Osteocyte (in vitro differentiated cells): ENCODE data around the gene CSTB. TPM values are rescaled to one million over a fixed set of nuclear protein-coding genes. Genes with fewer than 3 reads are reported as not detected.

Source experiments
- DNase-seq: peaks from one replicate; pipeline ENCODE4 v3.0.0; 2021; ENCODE audit warnings: mixed read lengths; ENCODE audit not compliant: unreplicated experiment; ENCODE audit errors: extremely low spot score
- H3K27ac Mint-ChIP-seq: one replicate; pipeline ENCODE4 v1.8.0; 2021; ENCODE audit warnings: mild to moderate bottlenecking, mixed read lengths; ENCODE audit not compliant: unreplicated experiment
- H3K27me3 Mint-ChIP-seq: one replicate; pipeline ENCODE4 v1.8.0; 2021; ENCODE audit warnings: mixed read lengths; ENCODE audit not compliant: unreplicated experiment
- H3K36me3 Mint-ChIP-seq: one replicate; pipeline ENCODE4 v1.8.0; 2021; ENCODE audit warnings: mixed read lengths; ENCODE audit not compliant: unreplicated experiment
- H3K4me1 Mint-ChIP-seq: one replicate; pipeline ENCODE4 v1.8.0; 2021; ENCODE audit warnings: mixed read lengths; ENCODE audit not compliant: unreplicated experiment
- H3K4me3 Mint-ChIP-seq: one replicate; pipeline ENCODE4 v1.8.0; 2021; ENCODE audit warnings: mild to moderate bottlenecking, moderate library complexity, mixed read lengths; ENCODE audit not compliant: unreplicated experiment
- H3K9me3 Mint-ChIP-seq: one replicate; pipeline ENCODE4 v1.8.0; 2021; ENCODE audit warnings: mixed read lengths; ENCODE audit not compliant: unreplicated experiment
- total RNA-seq: library from RNA; stranded (reverse); gene quantifications from 2 replicates; pipeline ENCODE4 v1.2.1, GENCODE V29; 2021
- TF ChIP-seq, protein P1 (sequence below): fragments of 200-600 bp; sonication (generic); IDR thresholded peaks from 2 replicates; pipeline ENCODE4 v1.5.0; 2021; ENCODE audit warnings: antibody characterized with exemption, mild to moderate bottlenecking, moderate library complexity

Gene CSTB
- total RNA-seq, 1 donor from 2014 or later = 59.1 TPM

DNA sequence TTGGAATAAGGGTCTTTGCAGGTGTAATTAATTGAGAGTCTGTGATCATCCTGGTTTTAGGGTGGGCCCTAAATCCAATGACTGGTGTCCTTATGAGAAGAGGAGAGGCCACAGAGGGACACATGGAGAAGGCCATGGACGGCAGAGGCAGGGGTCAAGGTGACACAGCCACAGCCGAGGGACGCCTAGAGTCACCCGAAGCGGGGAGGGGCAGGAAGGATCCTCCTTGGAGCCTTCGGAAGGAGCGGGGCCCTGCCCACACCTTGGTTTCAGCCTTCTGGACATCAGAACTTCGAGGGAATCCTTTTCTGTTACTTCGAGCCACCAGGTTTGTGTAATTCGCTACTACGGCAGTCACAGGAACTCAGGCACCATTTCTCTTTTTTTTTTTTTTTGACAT lies 44.4 kb upstream of the CSTB start:
- H3K9me3 Mint-ChIP-seq = peaks cover 7% of the 10 kb centered on the region
- TF ChIP-seq, protein P1, sequence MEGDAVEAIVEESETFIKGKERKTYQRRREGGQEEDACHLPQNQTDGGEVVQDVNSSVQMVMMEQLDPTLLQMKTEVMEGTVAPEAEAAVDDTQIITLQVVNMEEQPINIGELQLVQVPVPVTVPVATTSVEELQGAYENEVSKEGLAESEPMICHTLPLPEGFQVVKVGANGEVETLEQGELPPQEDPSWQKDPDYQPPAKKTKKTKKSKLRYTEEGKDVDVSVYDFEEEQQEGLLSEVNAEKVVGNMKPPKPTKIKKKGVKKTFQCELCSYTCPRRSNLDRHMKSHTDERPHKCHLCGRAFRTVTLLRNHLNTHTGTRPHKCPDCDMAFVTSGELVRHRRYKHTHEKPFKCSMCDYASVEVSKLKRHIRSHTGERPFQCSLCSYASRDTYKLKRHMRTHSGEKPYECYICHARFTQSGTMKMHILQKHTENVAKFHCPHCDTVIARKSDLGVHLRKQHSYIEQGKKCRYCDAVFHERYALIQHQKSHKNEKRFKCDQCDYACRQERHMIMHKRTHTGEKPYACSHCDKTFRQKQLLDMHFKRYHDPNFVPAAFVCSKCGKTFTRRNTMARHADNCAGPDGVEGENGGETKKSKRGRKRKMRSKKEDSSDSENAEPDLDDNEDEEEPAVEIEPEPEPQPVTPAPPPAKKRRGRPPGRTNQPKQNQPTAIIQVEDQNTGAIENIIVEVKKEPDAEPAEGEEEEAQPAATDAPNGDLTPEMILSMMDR = no peak
- H3K4me3 Mint-ChIP-seq = no peak overlapping the region
- H3K27me3 Mint-ChIP-seq = no peaks in the 10 kb centered on the region
- no peaks in the 10 kb centered on the region for H3K36me3 Mint-ChIP-seq
- no peak overlapping the region for H3K27ac Mint-ChIP-seq
- DNase-seq = no peak
- H3K4me1 Mint-ChIP-seq = peaks cover 3% of the 10 kb centered on the region

DNA sequence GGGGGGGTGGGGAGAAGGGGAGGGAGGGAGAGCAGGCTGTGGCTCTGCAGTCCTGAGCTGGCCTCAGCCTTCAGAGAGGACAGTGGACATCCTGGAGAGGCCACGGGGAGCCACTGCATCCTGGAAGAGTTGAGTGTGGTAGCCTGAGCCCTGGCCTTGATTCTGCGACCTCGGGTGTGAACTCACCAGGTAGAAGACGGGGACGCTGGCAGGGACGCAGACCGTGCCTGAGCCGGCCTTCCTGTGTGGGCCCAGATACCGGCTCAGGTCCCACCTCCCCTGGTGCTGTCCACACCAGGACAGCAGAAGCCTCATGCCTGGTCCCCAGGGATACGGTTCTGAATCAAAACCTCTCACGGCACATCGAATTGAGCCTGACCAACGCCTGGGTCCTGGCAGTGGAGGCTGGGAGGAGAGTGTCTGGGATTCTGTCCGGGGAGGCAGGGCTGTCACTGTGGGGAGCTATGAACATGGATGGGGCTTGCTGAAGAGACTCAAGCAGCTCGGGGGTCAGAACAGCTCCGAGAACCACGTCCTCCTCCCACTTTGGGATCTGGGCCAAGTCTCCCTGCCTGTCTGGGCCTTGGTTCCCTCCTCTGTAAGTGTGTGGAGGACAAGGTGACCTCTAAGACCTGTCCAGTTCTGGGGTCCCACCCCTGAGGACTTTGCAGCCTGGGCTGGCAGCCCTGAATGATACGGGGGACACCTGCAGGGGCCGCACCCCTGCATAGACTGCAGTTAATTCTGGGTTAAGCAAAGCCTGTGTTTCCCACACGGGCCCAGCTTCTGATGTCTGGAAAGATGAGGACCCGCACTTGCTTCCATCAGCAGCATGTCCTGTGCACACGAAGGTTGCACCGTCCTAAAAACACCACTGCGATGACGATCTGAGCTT lies 43.6 kb upstream of the CSTB start:
- Mint-ChIP-seq H3K36me3 (no peaks in the 10 kb centered on the region), H3K4me1 (peaks cover 5% of the 10 kb centered on the region), H3K9me3 (peaks cover 7% of the 10 kb centered on the region), H3K27me3 (no peaks in the 10 kb centered on the region), H3K4me3 (no peak overlapping the region), H3K27ac (no peak overlapping the region)
- no peak for DNase-seq
- TF ChIP-seq, protein P1 = no peak

DNA sequence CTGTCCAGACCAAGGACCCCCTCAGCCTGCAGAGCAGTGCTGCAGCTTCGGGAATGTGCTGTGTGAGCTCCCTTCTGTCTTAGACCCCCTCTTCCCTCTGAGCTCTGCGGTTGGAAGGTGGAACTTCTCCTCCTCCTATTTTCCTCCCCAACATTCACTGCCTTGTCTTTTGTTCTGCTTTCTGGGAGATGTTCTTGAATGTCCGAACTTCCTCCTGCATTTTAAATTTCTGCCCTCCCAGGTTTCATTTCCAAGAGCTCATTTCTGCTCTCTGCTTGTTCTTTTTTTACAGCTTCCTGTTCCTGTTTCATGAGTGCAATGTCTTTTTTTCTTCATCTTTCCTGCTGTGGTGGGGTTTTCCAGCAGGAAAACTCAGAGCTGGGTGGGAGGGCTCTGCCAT lies 42.6 kb upstream of the CSTB start:
- TF ChIP-seq, protein P1 = no peak
- Mint-ChIP-seq H3K9me3 (peaks cover 7% of the 10 kb centered on the region), H3K27me3 (no peaks in the 10 kb centered on the region), H3K36me3 (no peaks in the 10 kb centered on the region), H3K4me3 (no peak overlapping the region), H3K27ac (no peak overlapping the region), H3K4me1 (peaks cover 2% of the 10 kb centered on the region)
- no peak for DNase-seq

DNA sequence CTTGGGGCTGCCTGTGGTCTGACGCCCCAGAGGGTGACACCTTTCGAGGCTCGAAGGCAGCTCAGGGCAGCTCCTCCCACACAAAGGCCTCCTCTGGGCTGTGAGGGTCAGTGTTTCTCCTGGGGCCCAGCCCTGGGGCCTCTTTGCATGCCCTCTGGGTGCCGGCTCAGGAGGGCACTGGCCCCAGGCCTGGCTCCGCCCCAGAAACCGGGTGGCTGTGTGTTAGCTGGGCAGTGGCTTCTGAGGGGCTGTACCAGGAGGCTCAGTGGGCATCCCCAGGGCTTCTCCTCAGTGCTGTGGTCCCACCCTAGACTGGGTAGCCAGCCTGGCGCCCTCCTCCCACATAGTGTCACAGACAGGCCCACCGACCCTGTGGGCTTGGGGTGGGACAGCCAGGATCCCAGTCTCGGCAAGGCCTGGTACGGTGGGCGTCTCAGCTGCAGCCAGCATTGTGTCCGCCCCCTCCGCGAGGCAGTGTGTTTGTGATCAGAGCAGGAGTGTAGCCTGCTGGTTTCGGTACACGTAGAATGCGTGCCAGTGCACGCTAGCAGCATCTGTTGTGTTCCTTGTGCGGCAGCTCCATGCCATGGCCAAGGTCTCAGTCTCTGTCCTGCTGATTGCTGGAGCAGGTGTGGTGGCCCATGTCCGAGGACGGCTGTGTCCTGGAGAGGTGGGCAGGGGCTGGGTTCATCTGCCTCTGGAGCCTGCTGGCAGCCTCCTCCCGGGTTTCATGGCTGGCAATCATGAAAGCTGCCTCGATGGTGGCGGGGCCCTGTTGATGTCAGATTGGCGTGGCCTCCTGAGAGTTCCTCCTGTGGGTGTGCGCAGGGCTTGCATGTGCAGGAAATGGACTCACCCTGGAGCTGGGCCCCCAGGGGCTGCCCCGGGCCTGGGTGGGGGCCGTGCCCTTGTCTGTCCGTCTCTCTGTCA lies 41.3 kb upstream of the CSTB start:
- Mint-ChIP-seq H3K4me3 (no peak overlapping the region), H3K36me3 (no peaks in the 10 kb centered on the region), H3K9me3 (peaks cover 7% of the 10 kb centered on the region), H3K4me1 (peaks cover 4% of the 10 kb centered on the region), H3K27ac (no peak overlapping the region), H3K27me3 (no peaks in the 10 kb centered on the region)
- TF ChIP-seq, protein P1 = no peak
- DNase-seq = no peak
